Choroid plexus epithelial cell (primary cell): ENCODE measurements around the gene INHA.

Experiments
- DNase-seq: peaks from one replicate; pipeline ENCODE4 v3.0.0-alpha.2; 2010; ENCODE audit warnings: low read depth
- H3K4me3 ChIP-seq: 2 replicates; pipeline ENCODE4 v1.5.1; 2011; ENCODE audit warnings: low read depth, mild to moderate bottlenecking, control low read depth, low read length, moderate library complexity
- TF ChIP-seq, protein P1 (sequence below): conservative IDR thresholded peaks from 2 replicates; pipeline ENCODE4 v1.5.1; 2011; ENCODE audit warnings: low read depth, mild to moderate bottlenecking, control low read depth, inconsistent platforms, low read length, moderate library complexity

Gene INHA

DNA sequence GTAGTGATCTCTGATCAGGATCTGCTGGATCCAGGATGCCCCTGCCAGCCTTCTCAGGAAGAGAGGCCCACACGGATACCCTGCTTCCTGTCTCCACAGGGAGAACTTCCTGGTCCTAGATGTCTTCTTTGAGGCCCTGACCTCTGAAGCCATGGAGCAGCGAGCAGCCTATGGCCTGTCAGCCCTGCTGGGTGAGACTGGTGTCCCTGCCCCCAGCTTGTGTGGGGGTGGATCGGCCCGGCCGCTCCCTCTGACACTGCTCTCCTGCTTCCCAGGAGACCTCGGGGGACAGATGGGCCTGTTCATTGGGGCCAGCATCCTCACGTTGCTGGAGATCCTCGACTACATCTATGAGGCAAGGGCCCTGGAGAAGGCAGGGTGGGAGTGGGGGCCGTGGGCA is 35.1 kb upstream of the INHA start:
- H3K4me3 ChIP-seq: no peak overlapping the region
- DNase-seq: no peak
- TF ChIP-seq, protein P1, sequence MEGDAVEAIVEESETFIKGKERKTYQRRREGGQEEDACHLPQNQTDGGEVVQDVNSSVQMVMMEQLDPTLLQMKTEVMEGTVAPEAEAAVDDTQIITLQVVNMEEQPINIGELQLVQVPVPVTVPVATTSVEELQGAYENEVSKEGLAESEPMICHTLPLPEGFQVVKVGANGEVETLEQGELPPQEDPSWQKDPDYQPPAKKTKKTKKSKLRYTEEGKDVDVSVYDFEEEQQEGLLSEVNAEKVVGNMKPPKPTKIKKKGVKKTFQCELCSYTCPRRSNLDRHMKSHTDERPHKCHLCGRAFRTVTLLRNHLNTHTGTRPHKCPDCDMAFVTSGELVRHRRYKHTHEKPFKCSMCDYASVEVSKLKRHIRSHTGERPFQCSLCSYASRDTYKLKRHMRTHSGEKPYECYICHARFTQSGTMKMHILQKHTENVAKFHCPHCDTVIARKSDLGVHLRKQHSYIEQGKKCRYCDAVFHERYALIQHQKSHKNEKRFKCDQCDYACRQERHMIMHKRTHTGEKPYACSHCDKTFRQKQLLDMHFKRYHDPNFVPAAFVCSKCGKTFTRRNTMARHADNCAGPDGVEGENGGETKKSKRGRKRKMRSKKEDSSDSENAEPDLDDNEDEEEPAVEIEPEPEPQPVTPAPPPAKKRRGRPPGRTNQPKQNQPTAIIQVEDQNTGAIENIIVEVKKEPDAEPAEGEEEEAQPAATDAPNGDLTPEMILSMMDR: no peak

DNA sequence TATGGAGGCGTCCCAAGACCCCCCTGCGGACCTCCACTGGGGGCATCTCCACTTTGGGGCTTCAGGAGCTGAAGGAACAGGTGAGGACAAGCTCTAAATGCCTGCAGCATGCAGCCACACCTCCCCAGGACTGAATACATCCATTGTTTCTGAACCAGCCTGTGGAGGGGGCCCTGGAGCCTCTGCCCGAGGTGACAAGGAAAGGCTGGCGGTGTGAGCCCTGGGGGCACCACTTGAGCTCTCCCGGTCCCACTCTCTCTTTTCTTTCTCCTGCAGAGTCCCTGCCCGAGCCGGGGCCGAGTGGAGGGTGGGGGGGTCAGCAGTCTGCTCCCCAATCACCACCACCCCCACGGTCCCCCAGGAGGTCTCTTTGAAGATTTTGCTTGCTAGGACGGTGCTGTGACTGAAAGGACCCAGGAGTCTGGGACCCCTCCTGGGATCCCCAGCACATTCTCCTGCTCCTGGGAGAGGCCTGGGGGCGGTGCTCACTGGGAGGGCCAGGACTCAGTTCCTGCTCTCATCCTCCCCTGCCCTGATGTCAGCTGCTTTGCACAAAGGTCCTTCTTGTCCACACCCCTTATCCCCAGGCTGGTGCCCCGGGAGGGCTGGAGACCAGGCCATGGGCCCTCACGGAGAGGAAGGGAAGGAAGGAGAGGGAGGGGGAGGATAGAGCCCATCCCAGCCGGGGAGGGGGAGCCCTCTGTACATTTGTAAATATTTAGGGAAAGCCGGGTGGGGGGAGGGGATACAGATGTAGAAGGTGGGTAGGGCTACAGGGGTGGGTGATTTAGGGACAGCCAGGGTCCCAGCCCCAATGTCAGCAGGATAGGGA is 34.2 kb upstream of the INHA start:
- peak; percentile 12 for DNase-seq
- no peak overlapping the region for H3K4me3 ChIP-seq
- TF ChIP-seq, protein P1: peak; percentile 20

DNA sequence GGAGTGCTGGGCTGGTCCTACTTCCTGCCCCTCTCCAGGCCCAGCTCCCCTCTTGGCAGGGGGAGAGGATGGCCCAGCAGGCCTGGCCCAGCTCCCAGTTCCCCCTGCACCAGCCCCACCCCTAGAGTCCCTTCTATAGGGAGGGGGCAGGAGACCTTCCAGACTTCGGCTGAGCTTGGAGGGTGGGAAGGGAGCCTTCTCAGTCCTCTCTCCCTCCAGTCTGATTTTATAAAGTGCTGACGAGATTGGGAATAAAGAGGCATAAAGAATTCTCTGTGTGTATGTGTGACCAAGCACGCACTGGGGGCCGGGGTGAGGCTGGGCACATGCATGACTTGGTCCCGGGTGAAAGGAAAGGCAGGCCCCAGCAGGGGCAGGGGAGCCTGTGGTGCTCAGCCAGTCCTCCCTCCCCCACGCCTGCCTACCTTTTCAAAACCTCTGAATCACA is 33.6 kb upstream of the INHA start:
- DNase-seq: peak; percentile 53
- TF ChIP-seq, protein P1: no peak
- no peak overlapping the region for H3K4me3 ChIP-seq

DNA sequence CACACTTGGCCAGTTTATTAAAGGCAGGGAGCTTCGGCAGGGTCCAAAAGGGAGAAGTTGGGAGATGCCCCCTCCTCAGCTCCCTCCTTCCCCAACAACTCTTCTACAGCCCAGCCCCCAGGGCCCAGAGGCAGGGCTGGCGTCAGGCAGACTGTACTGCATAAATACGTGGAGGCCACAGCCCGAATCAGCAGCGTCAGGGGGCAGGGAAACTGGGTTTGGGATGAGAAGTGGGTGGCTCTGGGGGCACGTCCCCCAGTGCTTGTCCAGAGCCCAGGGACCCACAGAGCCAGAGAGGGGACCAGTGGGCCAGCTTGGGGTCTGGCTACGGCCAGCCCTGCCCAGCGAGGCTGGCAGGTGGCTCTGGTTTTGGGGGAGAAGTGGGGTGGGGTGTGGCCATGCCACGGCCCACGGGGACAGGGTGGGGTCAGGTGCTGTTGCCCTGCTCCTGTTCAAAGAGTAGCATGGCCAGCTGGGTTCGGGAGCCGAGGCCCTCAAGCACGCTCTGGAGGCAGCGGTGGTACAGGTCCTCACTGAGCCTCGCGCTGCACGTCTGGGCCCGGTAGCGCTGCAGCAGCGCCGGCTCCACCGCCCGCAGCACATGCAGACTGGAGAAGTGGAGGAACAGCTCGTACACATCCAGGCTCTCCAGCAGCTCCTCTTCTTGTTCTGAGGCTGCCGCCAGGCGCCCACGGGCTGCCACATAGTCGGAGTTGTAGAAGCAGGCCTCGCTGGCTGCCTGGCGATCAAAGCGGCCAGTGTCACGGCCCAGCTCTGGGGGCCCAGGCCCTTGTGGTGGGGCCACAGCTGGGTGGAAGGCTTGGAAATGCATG is 32.9 kb upstream of the INHA start:
- no peak for DNase-seq
- TF ChIP-seq, protein P1: no peak
- H3K4me3 ChIP-seq: no peak overlapping the region

DNA sequence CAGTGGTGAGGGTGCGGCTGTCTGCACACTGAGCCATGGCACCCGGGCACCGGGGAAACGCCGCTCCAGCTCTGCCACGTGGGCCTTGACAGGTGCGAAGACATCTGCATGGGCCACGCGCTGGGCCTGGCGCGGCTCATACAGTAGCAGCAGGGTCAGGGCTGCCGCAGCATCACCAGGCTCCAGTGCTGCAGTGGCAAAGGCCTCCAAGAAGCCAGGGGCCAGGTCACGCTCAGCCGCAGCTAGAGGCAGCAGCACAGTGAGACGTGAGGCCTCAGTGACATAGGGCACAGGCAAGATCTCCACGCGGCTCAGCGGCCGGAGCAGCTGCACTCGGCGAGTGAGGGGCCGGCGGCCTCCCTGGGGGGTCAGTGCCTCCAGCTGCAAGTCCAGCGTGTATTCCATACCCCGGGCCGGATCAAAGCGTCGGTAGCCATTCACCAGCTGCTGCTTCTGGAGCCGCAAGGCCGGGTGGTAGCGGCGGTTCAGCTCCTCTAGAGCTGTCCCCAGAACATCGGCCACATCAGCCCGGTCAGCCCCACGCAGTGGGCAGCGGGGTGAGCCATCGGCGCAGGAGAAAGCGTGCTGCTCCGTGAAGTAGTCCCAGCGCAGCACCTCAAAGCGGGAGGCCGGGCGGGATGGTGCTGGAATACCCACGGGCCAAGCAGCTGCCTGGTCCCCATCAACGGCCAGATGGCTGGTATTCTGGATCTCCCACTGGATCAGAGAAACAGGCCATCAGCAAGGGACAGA is 32.0 kb upstream of the INHA start:
- TF ChIP-seq, protein P1: no peak
- no peak overlapping the region for H3K4me3 ChIP-seq
- DNase-seq: no peak

DNA sequence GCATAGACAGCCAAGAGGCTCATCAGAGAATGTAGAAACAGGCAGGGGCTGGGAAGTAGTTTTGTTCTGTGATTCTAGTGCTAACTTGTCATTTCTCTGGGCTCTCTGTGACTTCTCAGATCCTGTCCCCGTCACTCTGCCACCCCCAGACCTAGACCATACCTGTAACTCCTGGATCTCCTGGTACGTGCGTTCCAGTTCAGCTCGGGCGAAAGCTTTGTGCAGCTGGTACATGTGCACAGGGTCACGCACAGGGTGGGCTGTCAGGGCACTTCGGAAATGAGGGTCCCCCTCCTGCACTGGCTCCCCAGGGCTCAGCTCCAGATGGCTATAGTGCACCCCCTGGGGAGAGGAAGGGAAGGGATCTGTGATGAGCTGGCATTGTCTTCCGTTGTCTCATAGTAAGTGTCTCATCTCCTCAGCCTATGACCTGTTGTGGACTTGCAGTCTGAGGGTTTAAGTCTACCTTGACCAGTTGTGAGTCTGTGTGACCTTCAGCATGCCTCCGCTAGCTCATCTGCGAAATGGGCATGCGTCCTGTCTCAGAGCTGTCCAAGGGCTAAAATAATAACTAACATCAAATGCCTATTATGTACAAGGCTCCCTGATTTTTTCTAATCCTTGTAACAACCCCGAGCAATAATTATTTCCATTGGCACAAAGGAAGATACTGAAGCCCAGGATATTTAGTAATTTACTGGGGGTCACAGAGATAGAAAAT is 31.2 kb upstream of the INHA start:
- TF ChIP-seq, protein P1: no peak
- H3K4me3 ChIP-seq: no peak overlapping the region
- DNase-seq: no peak
